ENCODE measurements around the gene NEURL1B.
"Not testable (repeated sequence)": the region's sequence is repeated elsewhere in the genome, so short reads cannot be mapped to it uniquely, and the experiment has no call there.

NEURL1B gene

DNA sequence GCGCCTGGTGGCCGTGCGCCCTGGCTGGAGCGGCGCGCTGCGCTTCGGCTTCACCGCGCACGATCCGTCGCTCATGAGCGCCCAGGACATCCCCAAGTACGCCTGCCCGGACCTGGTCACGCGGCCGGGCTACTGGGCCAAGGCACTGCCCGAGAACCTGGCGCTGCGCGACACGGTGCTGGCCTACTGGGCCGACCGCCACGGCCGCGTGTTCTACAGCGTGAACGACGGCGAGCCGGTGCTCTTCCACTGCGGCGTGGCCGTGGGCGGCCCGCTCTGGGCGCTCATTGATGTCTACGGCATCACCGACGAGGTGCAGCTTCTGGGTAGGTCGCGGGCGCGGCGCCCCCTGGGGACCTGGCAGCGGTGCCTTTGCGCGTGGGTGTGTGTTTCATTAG is 28.9 kb downstream of the NEURL1B start:
- no peak overlapping the region for H3K4me3 ChIP-seq (ENCODE audit: low read length)
- no peaks in the 10 kb centered on the region for H3K9me3 ChIP-seq (ENCODE audit: control insufficient read depth, low read length)
- no peak for DNase-seq (ENCODE audit: low read depth)
- peaks cover 12% of the 10 kb centered on the region for H3K27me3 ChIP-seq (replicated peaks; ENCODE audit: control insufficient read depth, insufficient read depth, low read length)
- no peaks in the 10 kb centered on the region for H3K36me3 ChIP-seq (ENCODE audit: control insufficient read depth, insufficient read depth, low read length, severe bottlenecking)
- H3K9ac ChIP-seq (ENCODE audit: low read length), result no peak overlapping the region
- no peaks in the 10 kb centered on the region for H3K4me1 ChIP-seq (ENCODE audit: control insufficient read depth, insufficient read depth, low read length)

DNA sequence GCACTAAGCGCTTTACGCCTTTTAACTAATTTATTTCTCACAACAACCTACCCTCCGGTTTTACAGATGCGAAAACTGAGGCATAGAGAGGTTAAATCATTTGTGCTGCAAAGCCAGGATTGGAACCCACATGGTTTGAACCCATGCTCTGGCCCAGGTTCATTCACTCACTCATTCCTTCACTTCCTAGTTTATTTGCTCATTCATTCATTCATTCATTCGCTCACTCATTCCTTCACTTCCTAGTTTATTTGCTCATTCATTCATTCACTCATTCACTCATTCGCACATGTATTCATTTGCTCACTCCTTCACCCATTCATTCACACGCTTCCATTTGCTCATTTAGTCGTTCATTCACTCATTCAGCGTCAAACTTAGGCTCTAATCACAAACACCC is 29.4 kb downstream of the NEURL1B start:
- no peaks in the 10 kb centered on the region for H3K36me3 ChIP-seq (ENCODE audit: control insufficient read depth, insufficient read depth, low read length, severe bottlenecking)
- no peak for DNase-seq (ENCODE audit: low read depth)
- no peaks in the 10 kb centered on the region for H3K4me1 ChIP-seq (ENCODE audit: control insufficient read depth, insufficient read depth, low read length)
- H3K9me3 ChIP-seq (ENCODE audit: control insufficient read depth, low read length), result no peaks in the 10 kb centered on the region
- no peak overlapping the region for H3K9ac ChIP-seq (ENCODE audit: low read length)
- no peak overlapping the region for H3K4me3 ChIP-seq (ENCODE audit: low read length)
- peaks cover 12% of the 10 kb centered on the region for H3K27me3 ChIP-seq (replicated peaks; ENCODE audit: control insufficient read depth, insufficient read depth, low read length)

DNA sequence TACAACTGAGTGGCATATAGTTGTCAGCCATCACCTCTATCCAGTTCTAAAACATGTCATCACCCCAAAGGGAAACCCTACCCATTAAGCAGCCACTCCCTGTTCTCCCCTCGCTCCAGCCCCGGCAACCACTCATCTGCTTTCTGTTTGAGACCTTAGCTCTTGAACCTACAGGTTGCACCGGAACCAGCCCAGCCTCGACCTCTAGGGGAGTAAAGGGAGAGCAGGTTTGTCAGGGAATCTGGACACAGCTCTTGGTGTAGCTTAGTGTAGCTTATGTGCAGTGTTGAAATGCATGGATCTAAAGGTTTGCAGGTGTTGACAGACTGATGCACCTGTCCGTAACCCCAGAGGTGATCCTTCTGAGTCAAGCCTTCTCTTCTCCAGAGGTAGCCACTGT is 30.0 kb downstream of the NEURL1B start:
- H3K27me3 ChIP-seq (replicated peaks; ENCODE audit: control insufficient read depth, insufficient read depth, low read length), result peaks cover 12% of the 10 kb centered on the region
- no peaks in the 10 kb centered on the region for H3K36me3 ChIP-seq (ENCODE audit: control insufficient read depth, insufficient read depth, low read length, severe bottlenecking)
- H3K4me3 ChIP-seq (ENCODE audit: low read length), result no peak overlapping the region
- DNase-seq (ENCODE audit: low read depth), result no peak
- no peaks in the 10 kb centered on the region for H3K9me3 ChIP-seq (ENCODE audit: control insufficient read depth, low read length)
- H3K4me1 ChIP-seq (ENCODE audit: control insufficient read depth, insufficient read depth, low read length), result no peaks in the 10 kb centered on the region
- H3K9ac ChIP-seq (ENCODE audit: low read length), result no peak overlapping the region

DNA sequence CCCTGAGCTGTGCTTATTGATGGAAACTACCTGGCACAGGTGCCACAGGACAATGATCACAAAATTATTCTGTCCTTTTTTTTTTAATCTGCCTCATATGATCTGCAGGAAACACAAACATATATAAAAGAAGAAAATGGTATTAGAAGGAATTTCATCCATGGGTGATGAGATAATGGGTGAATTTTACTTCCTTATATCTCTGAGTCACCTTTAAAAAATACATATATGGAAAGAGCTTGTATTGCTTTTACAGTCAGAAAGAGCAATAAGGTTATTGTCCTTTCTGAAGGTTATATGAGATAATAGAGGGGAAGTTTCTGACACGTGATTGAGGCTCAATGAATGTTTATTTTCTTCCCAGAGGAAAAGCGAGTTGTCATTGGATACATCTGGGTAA is 31.6 kb downstream of the NEURL1B start:
- H3K4me3 ChIP-seq (ENCODE audit: low read length), result no peak overlapping the region
- no peaks in the 10 kb centered on the region for H3K4me1 ChIP-seq (ENCODE audit: control insufficient read depth, insufficient read depth, low read length)
- H3K36me3 ChIP-seq (ENCODE audit: control insufficient read depth, insufficient read depth, low read length, severe bottlenecking), result no peaks in the 10 kb centered on the region
- no peak overlapping the region for H3K9ac ChIP-seq (ENCODE audit: low read length)
- H3K9me3 ChIP-seq (ENCODE audit: control insufficient read depth, low read length), result no peaks in the 10 kb centered on the region
- H3K27me3 ChIP-seq (replicated peaks; ENCODE audit: control insufficient read depth, insufficient read depth, low read length), result peaks cover 12% of the 10 kb centered on the region
- DNase-seq (ENCODE audit: low read depth), result no peak

DNA sequence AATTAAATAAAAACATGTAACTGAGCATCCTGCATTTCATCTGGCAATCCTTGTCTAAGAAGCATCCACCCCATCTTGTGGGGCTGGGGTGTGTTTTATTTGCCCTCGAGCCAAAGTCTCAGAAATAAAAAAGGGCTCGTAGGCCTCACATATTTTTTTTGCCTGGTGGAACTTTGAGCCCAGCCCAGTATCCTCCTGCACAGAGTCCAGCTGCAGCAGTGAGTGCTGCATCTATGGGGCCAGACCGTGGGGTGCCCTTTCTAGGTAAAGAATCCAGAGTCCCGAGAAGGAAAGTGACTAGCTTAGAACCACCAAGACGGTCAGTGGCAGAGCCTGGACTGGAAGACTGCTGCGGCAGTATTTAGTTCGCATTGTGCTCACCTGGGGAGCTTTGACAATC is 33.1 kb downstream of the NEURL1B start:
- peaks cover 1% of the 10 kb centered on the region for H3K27me3 ChIP-seq (replicated peaks; ENCODE audit: control insufficient read depth, insufficient read depth, low read length)
- no peak for DNase-seq (ENCODE audit: low read depth)
- H3K9ac ChIP-seq (ENCODE audit: low read length), result no peak overlapping the region
- no peaks in the 10 kb centered on the region for H3K9me3 ChIP-seq (ENCODE audit: control insufficient read depth, low read length)
- no peaks in the 10 kb centered on the region for H3K36me3 ChIP-seq (ENCODE audit: control insufficient read depth, insufficient read depth, low read length, severe bottlenecking)
- H3K4me1 ChIP-seq (ENCODE audit: control insufficient read depth, insufficient read depth, low read length), result no peaks in the 10 kb centered on the region
- H3K4me3 ChIP-seq (ENCODE audit: low read length), result no peak overlapping the region

DNA sequence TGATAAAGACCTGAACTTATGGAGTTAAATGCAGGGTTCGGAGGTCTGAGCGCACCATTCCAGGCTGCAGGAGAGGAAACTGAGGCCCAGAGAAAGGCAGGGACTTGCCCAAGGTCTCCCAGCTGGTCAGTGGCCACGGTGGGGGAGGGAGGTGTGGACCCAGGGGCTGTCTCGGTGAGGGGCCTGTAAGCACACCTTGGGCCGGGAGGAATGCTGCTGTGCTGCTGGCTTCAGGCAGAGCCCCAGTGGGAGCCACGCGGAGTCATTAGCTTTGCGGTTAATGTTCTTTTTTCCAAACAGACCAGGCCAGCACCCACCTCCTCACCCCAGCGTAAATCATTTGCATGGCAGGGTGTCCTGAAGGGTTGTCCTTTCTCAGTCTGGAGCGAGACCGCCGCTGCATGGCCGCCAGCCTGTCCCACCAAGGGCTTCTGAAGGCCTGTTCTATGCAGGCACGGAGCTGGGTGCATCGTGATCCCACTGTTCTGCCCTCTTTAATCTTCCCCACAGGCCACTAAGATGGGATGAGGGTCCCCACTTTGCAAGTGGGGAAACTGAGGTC is 35.9 kb downstream of the NEURL1B start:
- no peak for DNase-seq (ENCODE audit: low read depth)
- no peaks in the 10 kb centered on the region for H3K9me3 ChIP-seq (ENCODE audit: control insufficient read depth, low read length)
- H3K4me3 ChIP-seq (ENCODE audit: low read length), result no peak overlapping the region
- no peak overlapping the region for H3K9ac ChIP-seq (ENCODE audit: low read length)
- peaks cover 4% of the 10 kb centered on the region for H3K27me3 ChIP-seq (replicated peaks; ENCODE audit: control insufficient read depth, insufficient read depth, low read length)
- no peaks in the 10 kb centered on the region for H3K36me3 ChIP-seq (ENCODE audit: control insufficient read depth, insufficient read depth, low read length, severe bottlenecking)
- no peaks in the 10 kb centered on the region for H3K4me1 ChIP-seq (ENCODE audit: control insufficient read depth, insufficient read depth, low read length)

DNA sequence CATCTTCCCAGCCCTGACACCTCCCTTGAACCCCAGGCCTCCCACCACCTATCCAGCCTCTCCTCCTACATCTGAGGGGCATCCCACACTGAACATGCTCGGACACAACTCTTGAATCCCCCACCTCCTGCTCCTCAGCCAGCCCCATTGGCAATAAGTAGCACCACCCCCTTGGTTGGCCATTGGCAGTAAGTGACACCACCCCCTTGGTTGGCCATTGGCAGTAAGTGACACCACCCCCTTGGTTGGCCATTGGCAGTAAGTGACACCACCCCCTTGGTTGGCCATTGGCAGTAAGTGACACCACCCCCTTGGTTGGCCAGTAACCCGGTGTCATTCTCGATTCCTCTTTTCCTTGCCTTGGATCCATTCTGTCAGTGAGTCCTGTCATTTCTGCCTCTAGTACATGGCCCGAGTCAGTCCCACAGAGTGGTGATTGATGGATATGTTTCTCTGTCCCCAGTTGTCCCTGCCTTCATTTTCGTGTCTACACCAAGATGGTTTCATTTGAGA is 37.4 kb downstream of the NEURL1B start:
- not testable (repeated sequence) for H3K9ac ChIP-seq (ENCODE audit: low read length); H3K27me3 ChIP-seq (replicated peaks; ENCODE audit: control insufficient read depth, insufficient read depth, low read length); H3K36me3 ChIP-seq (ENCODE audit: control insufficient read depth, insufficient read depth, low read length, severe bottlenecking); DNase-seq (ENCODE audit: low read depth); H3K4me1 ChIP-seq (ENCODE audit: control insufficient read depth, insufficient read depth, low read length); H3K9me3 ChIP-seq (ENCODE audit: control insufficient read depth, low read length); H3K4me3 ChIP-seq (ENCODE audit: low read length)

DNA sequence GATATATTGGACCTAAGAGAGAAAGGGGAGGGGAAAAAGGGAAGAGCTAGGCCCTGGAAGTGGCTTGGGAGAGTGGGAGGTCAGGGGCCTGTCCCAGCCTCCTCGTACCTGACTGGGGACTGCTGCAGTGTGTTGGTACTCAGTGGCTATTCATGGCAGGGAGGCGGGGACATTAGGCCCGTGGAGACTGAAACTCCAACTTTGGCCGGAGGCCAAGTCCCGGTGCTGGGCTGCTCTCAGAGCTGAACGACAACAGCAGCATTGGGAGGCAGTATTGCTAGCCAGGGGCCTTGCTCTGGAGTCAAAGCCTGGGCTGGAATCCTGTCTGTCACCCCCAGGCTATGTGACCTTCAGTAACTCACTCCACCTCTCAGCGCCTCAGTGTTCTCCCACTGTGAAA is 37.8 kb downstream of the NEURL1B start:
- H3K9ac ChIP-seq (ENCODE audit: low read length), result no peak overlapping the region
- peaks cover 10% of the 10 kb centered on the region for H3K27me3 ChIP-seq (replicated peaks; ENCODE audit: control insufficient read depth, insufficient read depth, low read length)
- no peak overlapping the region for H3K4me3 ChIP-seq (ENCODE audit: low read length)
- H3K4me1 ChIP-seq (ENCODE audit: control insufficient read depth, insufficient read depth, low read length), result no peaks in the 10 kb centered on the region
- H3K36me3 ChIP-seq (ENCODE audit: control insufficient read depth, insufficient read depth, low read length, severe bottlenecking), result no peaks in the 10 kb centered on the region
- DNase-seq (ENCODE audit: low read depth), result no peak
- no peaks in the 10 kb centered on the region for H3K9me3 ChIP-seq (ENCODE audit: control insufficient read depth, low read length)

DNA sequence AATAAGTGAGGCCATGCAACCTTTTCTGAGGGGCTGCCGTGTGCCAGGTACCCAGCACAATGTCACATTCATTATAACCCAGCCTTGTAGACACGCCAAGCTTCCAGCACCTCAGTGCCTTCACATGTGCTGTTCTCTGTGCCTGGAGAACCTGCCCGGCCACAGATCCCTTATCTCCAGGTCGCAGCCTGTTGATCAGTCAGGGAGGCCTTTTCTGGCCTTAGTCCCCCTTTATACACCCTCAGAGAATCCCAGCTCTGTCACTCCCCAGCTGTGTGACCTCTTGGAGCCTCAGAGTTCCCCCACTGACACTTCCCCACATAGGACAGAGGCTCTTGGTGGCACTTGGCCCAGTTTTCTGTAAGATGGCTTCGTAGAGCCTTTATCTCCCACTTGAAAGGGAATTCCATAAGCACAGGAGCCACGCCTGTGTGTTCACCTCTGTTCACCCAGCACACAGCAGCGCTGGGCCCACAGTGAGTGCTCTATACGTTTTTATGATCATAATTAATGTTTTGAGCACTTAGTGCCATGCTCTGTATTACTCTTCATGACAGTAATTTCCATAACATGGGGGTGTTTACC is 38.7 kb downstream of the NEURL1B start:
- Histone ChIP-seq H3K27me3 (replicated peaks; ENCODE audit: control insufficient read depth, insufficient read depth, low read length) (peaks cover 15% of the 10 kb centered on the region), H3K9ac (ENCODE audit: low read length) (no peak overlapping the region), H3K9me3 (ENCODE audit: control insufficient read depth, low read length) (no peaks in the 10 kb centered on the region), H3K4me1 (ENCODE audit: control insufficient read depth, insufficient read depth, low read length) (no peaks in the 10 kb centered on the region), H3K4me3 (ENCODE audit: low read length) (no peak overlapping the region), H3K36me3 (ENCODE audit: control insufficient read depth, insufficient read depth, low read length, severe bottlenecking) (no peaks in the 10 kb centered on the region)
- no peak for DNase-seq (ENCODE audit: low read depth)

DNA sequence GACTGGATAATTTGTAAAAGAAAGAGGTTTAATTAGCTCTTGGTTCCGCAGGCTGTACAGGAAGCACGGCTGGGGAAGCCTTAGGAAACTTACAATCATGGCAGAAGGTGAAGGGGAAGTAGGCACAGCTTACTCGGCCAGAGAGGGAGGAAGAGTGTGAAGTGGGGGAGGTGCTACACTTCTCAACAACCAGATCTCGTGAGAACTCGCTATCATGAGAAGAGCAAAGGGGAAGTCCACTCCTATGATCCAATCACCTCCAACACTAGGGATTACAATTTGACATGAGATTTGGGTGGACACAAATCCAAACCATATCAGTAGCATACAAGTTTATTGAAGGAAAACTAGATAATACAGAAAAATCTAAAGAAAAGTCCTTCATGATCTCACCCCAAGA is 39.9 kb downstream of the NEURL1B start:
- Histone ChIP-seq H3K36me3 (ENCODE audit: control insufficient read depth, insufficient read depth, low read length, severe bottlenecking) (no peaks in the 10 kb centered on the region), H3K4me3 (ENCODE audit: low read length) (no peak overlapping the region), H3K9me3 (ENCODE audit: control insufficient read depth, low read length) (no peaks in the 10 kb centered on the region), H3K9ac (ENCODE audit: low read length) (no peak overlapping the region), H3K27me3 (replicated peaks; ENCODE audit: control insufficient read depth, insufficient read depth, low read length) (peaks cover 23% of the 10 kb centered on the region), H3K4me1 (ENCODE audit: control insufficient read depth, insufficient read depth, low read length) (no peaks in the 10 kb centered on the region)
- no peak for DNase-seq (ENCODE audit: low read depth)

DNA sequence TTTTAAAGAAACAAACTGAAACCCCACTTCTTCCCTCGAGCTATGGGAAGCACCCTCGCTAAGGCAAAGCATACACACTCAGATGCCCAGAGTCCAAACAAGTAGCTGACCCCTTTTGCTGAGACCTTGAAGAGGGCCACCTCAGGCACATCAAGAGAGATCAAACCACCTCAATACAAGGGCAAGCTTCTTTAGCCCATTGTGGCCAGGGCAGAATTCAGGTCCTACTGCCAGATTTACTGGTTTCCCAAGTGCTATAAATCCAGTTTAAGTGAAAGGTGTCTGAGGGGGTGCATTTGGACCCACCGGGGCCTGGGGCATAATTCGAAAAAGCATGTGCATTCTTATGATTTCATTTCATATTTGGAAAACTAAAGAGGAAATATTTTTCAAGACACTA is 40.4 kb downstream of the NEURL1B start:
- peaks cover 23% of the 10 kb centered on the region for H3K27me3 ChIP-seq (replicated peaks; ENCODE audit: control insufficient read depth, insufficient read depth, low read length)
- H3K4me3 ChIP-seq (ENCODE audit: low read length), result no peak overlapping the region
- H3K36me3 ChIP-seq (ENCODE audit: control insufficient read depth, insufficient read depth, low read length, severe bottlenecking), result no peaks in the 10 kb centered on the region
- no peaks in the 10 kb centered on the region for H3K9me3 ChIP-seq (ENCODE audit: control insufficient read depth, low read length)
- no peak for DNase-seq (ENCODE audit: low read depth)
- H3K4me1 ChIP-seq (ENCODE audit: control insufficient read depth, insufficient read depth, low read length), result no peaks in the 10 kb centered on the region
- H3K9ac ChIP-seq (ENCODE audit: low read length), result no peak overlapping the region

DNA sequence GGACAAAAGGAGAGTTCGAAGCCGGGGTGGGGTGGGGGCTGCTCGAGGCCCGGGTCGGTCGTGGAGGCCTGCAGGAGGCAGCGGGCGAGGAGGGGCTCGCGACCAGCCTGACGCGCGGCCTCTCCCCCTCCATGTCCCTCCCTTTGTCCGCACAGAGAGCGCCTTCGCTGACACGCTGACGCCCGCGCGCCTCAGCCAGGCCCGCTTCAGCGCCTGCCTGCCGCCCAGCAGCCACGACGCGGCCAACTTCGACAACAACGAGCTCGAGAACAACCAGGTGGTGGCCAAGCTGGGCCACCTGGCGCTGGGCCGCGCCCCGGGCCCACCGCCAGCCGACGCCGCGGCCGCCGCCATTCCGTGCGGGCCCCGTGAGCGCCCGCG is 42.2 kb downstream of the NEURL1B start:
- Histone ChIP-seq H3K9ac (ENCODE audit: low read length) (no peak overlapping the region), H3K4me3 (ENCODE audit: low read length) (no peak overlapping the region), H3K4me1 (ENCODE audit: control insufficient read depth, insufficient read depth, low read length) (no peaks in the 10 kb centered on the region), H3K27me3 (replicated peaks; ENCODE audit: control insufficient read depth, insufficient read depth, low read length) (peaks cover 23% of the 10 kb centered on the region), H3K9me3 (ENCODE audit: control insufficient read depth, low read length) (no peaks in the 10 kb centered on the region), H3K36me3 (ENCODE audit: control insufficient read depth, insufficient read depth, low read length, severe bottlenecking) (no peaks in the 10 kb centered on the region)
- no peak for DNase-seq (ENCODE audit: low read depth)

Measured in adipocyte (in vitro differentiated cells).